Common myeloid progenitor, CD34-positive (primary cell): ENCODE results near the gene KCTD14.
A peak's percentile ranks its signal among the peaks of the same experiment; 100 is the strongest.
"Not testable (repeated sequence)": the region's sequence is repeated elsewhere in the genome, so short reads cannot be mapped to it uniquely, and the experiment has no call there.

Source experiments
- CTCF ChIA-PET: fragments of 350-600 bp; sonication (Branson Sonifier 250); formaldehyde crosslinking; loops from one replicate; lab custom pipeline; 2021; ENCODE audit warnings: antibody characterized with exemption; lab: Charles Lee
- POLR2A ChIA-PET: fragments of 350-600 bp; sonication (Branson Sonifier 250); formaldehyde crosslinking; loops from one replicate; lab custom pipeline; 2021; ENCODE audit warnings: antibody characterized with exemption; lab: Charles Lee
- DNase-seq, 3 donors: peaks; one replicate each; pipeline versions ENCODE4 v3.0.0 to v3.0.0-alpha.2; 2013
- H3K27ac ChIP-seq, 2 experiments: 1 replicate in 1 of 2; 2 replicates in 1 of 2; pipeline ENCODE4 v1.7.0; 2013; ENCODE audit warnings: inconsistent platforms in 2 of 2, low read length in 2 of 2, mild to moderate bottlenecking in 2 of 2, low read depth in 1 of 2, moderate library complexity in 1 of 2; ENCODE audit not compliant: severe bottlenecking in 2 of 2, insufficient read depth in 1 of 2, poor library complexity in 1 of 2
- H3K27me3 ChIP-seq, 5 experiments: replicated peaks in 2 of 5; 1 replicate in 3 of 5; 2 replicates in 2 of 5; pipeline versions ENCODE4 v1.6.1 to v1.7.0; 2013; ENCODE audit warnings: low read length in 4 of 5, mild to moderate bottlenecking in 2 of 5, moderate library complexity in 2 of 5, inconsistent platforms in 1 of 5; ENCODE audit not compliant: insufficient read depth in 5 of 5, control insufficient read depth in 4 of 5
- H3K36me3 ChIP-seq, 4 experiments: 1 replicate in 2 of 4; 2 replicates in 2 of 4; pipeline versions ENCODE4 v1.6.1 to v1.7.0; 2013; ENCODE audit warnings: low read length in 3 of 4, control low read depth in 1 of 4, mild to moderate bottlenecking in 1 of 4; ENCODE audit not compliant: control insufficient read depth in 4 of 4, insufficient read depth in 4 of 4
- H3K4me1 ChIP-seq, 4 experiments: 1 replicate in 3 of 4; 2 replicates in 1 of 4; pipeline versions ENCODE4 v1.6.1 to v1.7.1; 2013; ENCODE audit warnings: low read length in 3 of 4, mild to moderate bottlenecking in 3 of 4, control low read depth in 1 of 4, inconsistent platforms in 1 of 4, moderate library complexity in 1 of 4; ENCODE audit not compliant: control insufficient read depth in 4 of 4, insufficient read depth in 4 of 4; ENCODE audit errors: control extremely low read depth in 1 of 4
- H3K4me3 ChIP-seq, 7 experiments: 1 replicate in 4 of 7; 2 replicates in 3 of 7; pipeline versions ENCODE4 v1.5.1 to v1.7.0; 2013; ENCODE audit warnings: mild to moderate bottlenecking in 7 of 7, low read length in 6 of 7, moderate library complexity in 6 of 7, inconsistent platforms in 2 of 7, low read depth in 2 of 7, control low read depth in 1 of 7; ENCODE audit not compliant: insufficient read depth in 4 of 7, control insufficient read depth in 1 of 7; ENCODE audit errors: extremely low read depth in 1 of 7
- H3K9me3 ChIP-seq, 5 experiments: 1 replicate in 4 of 5; 2 replicates in 1 of 5; pipeline versions ENCODE4 v1.6.1 to v1.7.1; 2013; ENCODE audit warnings: low read length in 4 of 5, mild to moderate bottlenecking in 2 of 5, inconsistent platforms in 1 of 5, low read depth in 1 of 5, moderate library complexity in 1 of 5; ENCODE audit not compliant: control insufficient read depth in 4 of 5, insufficient read depth in 2 of 5; ENCODE audit errors: control extremely low read depth in 1 of 5
- WGBS: methylation state at CpG from one replicate; pipeline ENCODE4 v1.1.5; 2013; ENCODE audit not compliant: insufficient coverage; 5-methylcytosine and 5-hydroxymethylcytosine counted together

The KCTD14 gene

GRCh38 chr11:78060533-78060932, 37.5 kb upstream of the KCTD14 start:
- Histone ChIP-seq H3K4me1 (peaks cover 0 to 4% (median 0%) of the 10 kb centered on the region in 4 experiments), H3K36me3 (no peaks in the 10 kb centered on the region), H3K27ac (no peak overlapping the region), H3K4me3 (no peak overlapping the region), H3K27me3 (no peaks in the 10 kb centered on the region), H3K9me3 (no peaks in the 10 kb centered on the region)
- DNase-seq, result no peak
- ChIA-PET CTCF (interaction anchor here (0.6 kb wide), 1 partner anchor 32 kb away, joined by 3 read pairs; no protein-coding TSS in a partner anchor), POLR2A (interaction anchor here (0.6 kb wide), 1 partner anchor 9 kb away, joined by 3 read pairs; no protein-coding TSS in a partner anchor)
- WGBS, result 98% methylated on average over 5 of the region's 8 CpGs

DNA sequence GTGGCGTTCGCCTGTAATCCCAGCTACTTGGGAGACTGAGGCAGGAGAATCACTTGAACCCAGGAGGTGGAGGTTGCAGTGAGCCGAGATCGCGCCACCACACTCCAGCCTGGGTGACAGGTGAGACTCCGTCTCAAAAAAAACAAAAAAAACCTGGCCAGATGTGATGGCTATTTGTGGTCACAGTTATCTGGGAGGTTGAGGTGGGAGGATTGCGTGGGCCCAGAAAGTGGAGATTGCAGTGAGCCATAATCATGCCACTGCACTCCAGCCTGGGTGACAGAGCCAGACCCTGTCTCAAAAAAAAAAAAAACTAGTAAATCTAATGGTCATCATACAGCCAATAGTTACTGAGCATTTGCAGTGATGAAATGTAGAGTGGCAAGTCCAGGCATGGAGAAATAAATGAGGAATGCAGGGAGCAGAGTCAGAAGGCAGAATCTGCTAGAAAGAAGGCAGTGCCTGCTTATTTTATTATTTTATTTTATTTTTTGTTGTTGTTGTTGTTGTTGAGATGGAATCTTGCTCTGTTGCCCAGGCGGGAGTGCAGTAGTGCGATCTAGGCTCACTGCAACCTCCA, 36.8 kb upstream of the KCTD14 start:
- H3K4me3 ChIP-seq, H3K27ac ChIP-seq, DNase-seq, CTCF ChIA-PET, H3K4me1 ChIP-seq, H3K36me3 ChIP-seq, POLR2A ChIA-PET, H3K27me3 ChIP-seq, H3K9me3 ChIP-seq: not testable (repeated sequence)
- 100% methylated on average over 3 of the region's 9 CpGs for WGBS

- DNase-seq, result no peak
- Histone ChIP-seq H3K36me3 (no peaks in the 10 kb centered on the region), H3K27ac (no peak overlapping the region), H3K4me1 (peaks cover 0 to 4% (median 0%) of the 10 kb centered on the region in 4 experiments), H3K27me3 (no peaks in the 10 kb centered on the region), H3K9me3 (no peaks in the 10 kb centered on the region), H3K4me3 (no peak overlapping the region)
- POLR2A ChIA-PET, result no interaction called here
- WGBS, result 89% methylated on average over 9 of the region's 10 CpGs
- CTCF ChIA-PET, result interaction anchor here (0.8 kb wide), 1 partner anchor 13 kb away, joined by 3 read pairs; no protein-coding TSS in a partner anchor
Observed at GRCh38 chr11:78057462-78058055, 34.5 kb upstream of the KCTD14 start.

DNA sequence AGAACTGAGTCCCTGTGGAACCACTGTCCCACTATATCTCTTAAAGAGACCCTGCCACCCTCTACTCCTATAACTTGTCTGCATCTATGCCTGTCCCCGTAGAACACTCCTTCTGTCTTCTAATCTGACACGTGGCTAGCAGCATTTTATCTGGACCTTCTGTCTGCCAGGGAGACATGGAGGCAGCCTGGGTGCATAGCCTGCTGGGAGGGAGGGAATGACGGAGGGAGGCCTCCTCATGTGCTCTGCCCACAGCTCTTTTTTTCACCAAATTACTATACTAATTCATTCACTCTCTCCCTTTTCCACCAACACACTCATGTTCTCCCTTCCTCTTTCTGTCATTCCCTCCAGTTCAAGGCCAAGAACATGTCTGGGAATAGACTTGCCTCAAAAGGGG, 33.0 kb upstream of the KCTD14 start:
- Histone ChIP-seq H3K4me3 (no peak overlapping the region), H3K36me3 (no peaks in the 10 kb centered on the region), H3K27ac (no peak overlapping the region), H3K4me1 (peaks cover 0 to 7% (median 2%) of the 10 kb centered on the region in 4 experiments), H3K27me3 (no peaks in the 10 kb centered on the region), H3K9me3 (no peaks in the 10 kb centered on the region)
- WGBS, result 92% methylated on average over 2 of the region's 3 CpGs
- no peak for DNase-seq
- CTCF ChIA-PET, result interaction anchor here (3.3 kb wide), 1 partner anchor 10 kb away, joined by 15 read pairs; no protein-coding TSS in a partner anchor
- POLR2A ChIA-PET, result no interaction called here

DNA sequence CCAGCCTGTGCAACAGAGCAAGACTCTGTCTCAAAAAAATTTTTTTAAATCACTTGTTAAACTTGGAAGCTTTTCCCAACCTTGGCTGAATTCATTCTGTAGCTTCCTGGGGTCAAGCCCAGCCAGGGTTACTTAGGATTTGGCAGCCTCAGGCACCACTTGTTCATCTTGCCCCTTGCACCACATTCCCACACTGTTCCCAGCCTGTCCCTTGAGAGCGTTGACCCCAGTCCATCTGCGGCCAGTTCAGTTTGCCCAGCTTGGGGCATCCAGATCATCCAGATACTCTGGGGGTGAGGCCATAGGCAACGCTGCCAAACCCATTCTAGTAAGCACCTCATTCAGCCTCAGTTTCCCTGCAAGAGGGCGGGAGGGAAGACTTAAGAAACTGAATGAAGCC, 31.9 kb upstream of the KCTD14 start:
- ChIA-PET POLR2A (no interaction called here), CTCF (interaction anchor here (3.3 kb wide), 1 partner anchor 9 kb away, joined by 15 read pairs; no protein-coding TSS in a partner anchor)
- 95% methylated on average over 4 of the region's 4 CpGs for WGBS
- Histone ChIP-seq H3K27ac (no peak overlapping the region), H3K9me3 (no peaks in the 10 kb centered on the region), H3K27me3 (no peaks in the 10 kb centered on the region), H3K4me1 (peaks cover 0 to 14% (median 4%) of the 10 kb centered on the region in 4 experiments), H3K36me3 (no peaks in the 10 kb centered on the region), H3K4me3 (no peak overlapping the region)
- DNase-seq, result no peak

- Histone ChIP-seq H3K27ac (peak overlapping the region in 1 of 2 experiments; percentile 64), H3K36me3 (no peaks in the 10 kb centered on the region), H3K4me1 (peaks cover 0 to 17% (median 6%) of the 10 kb centered on the region in 4 experiments), H3K9me3 (no peaks in the 10 kb centered on the region), H3K4me3 (no peak overlapping the region), H3K27me3 (no peaks in the 10 kb centered on the region)
- ChIA-PET POLR2A (interaction anchor here (0.6 to 0.7 kb wide), 2 partner anchors 9 to 48 kb away, joined by 3 to 8 read pairs; no protein-coding TSS in a partner anchor), CTCF (interaction anchor here (0.6 to 0.7 kb wide), 2 partner anchors 11 to 193 kb away, joined by 3 to 4 read pairs; no protein-coding TSS in a partner anchor)
- 74% methylated on average over 4 of the region's 6 CpGs for WGBS
- peak in 1 of 3 donors; percentile 25 for DNase-seq
Observed at GRCh38 chr11:78050964-78051831, 28.1 kb upstream of the KCTD14 start.
